A549 (cell line): ENCODE results near the gene PNLIPRP1. TPM values are rescaled to one million over a fixed set of nuclear protein-coding genes. Genes with fewer than 3 reads are reported as not detected.

Experiments
- ATAC-seq, 2 experiments: fragments of 200-7000 bp in 1 of 2; fragments of >200 bp in 1 of 2; cut with Nextera tagmentation in 1 of 2; cut with Tn5 transposase in 1 of 2; 3 replicates each; pipeline versions ENCODE4 v1.8.0 to v1.9.1; 2018 to 2020; ENCODE audit warnings: mild to moderate bottlenecking in 1 of 2, moderate library complexity in 1 of 2
- CTCF ChIA-PET: fragments of 300-600 bp; sonication (Branson Sonifier 250); formaldehyde crosslinking; extraction: SDS; loops from one replicate; lab custom pipeline; 2021; ENCODE audit warnings: antibody characterized with exemption, inconsistent platforms; lab: Yijun Ruan, JAX
- POLR2A ChIA-PET: fragments of 350-600 bp; formaldehyde crosslinking; extraction: SDS; loops from one replicate; lab custom pipeline; 2021; ENCODE audit warnings: antibody characterized with exemption, inconsistent platforms; lab: Yijun Ruan, JAX
- DNase-seq, 2 experiments: peaks; one replicate each; pipeline versions ENCODE4 v3.0.0 to v3.0.0-alpha.2; 2011 to 2016; ENCODE audit warnings: low read depth in 1 of 2, low spot score in 1 of 2
- FAIRE-seq: peaks from 2 replicates; lab custom pipeline; 2011; peaks lifted over from hg19 to GRCh38; lab: Jason Lieb, UNC
- H3K27ac ChIP-seq, 2 experiments: fragments of >200 bp; sonication (Bioruptor Twin); formaldehyde crosslinking; 3 replicates each; pipeline ENCODE4 v1.5.1; 2016 to 2017
- H3K4me1 ChIP-seq: fragments of >200 bp; sonication (Bioruptor Twin); formaldehyde crosslinking; 3 replicates; pipeline ENCODE4 v1.6.1; 2016
- H3K4me2 ChIP-seq: fragments of >200 bp; sonication (Bioruptor Twin); formaldehyde crosslinking; 3 replicates; pipeline ENCODE4 v1.6.1; 2016
- H3K4me3 ChIP-seq: fragments of >200 bp; sonication (Bioruptor Twin); formaldehyde crosslinking; 3 replicates; pipeline ENCODE4 v1.5.1; 2016
- H3K9me3 ChIP-seq: fragments of >200 bp; sonication (Bioruptor Twin); formaldehyde crosslinking; 3 replicates; pipeline ENCODE4 v1.6.1; 2016
- CEBPB ChIP-seq, 2 experiments: fragments of >200 bp in 1 of 2; sonication (Bioruptor Twin) in 1 of 2; formaldehyde crosslinking in 1 of 2; IDR thresholded peaks; 2 replicates each; pipeline ENCODE4 v1.6.1; 2012 to 2016
- CHD2 ChIP-seq: fragments of 150-350 bp; IDR thresholded peaks from 2 replicates; pipeline ENCODE4 v1.6.1; 2014; ENCODE audit warnings: low read length; ENCODE audit not compliant: partially characterized antibody
- CHD4 ChIP-seq: fragments of 200-600 bp; sonication (generic); IDR thresholded peaks from 2 replicates; pipeline ENCODE4 v1.6.1; 2016; ENCODE audit warnings: antibody characterized with exemption, mild to moderate bottlenecking, borderline replicate concordance
- E2F6 ChIP-seq: IDR thresholded peaks from 2 replicates; pipeline ENCODE4 v1.6.1; 2012; ENCODE audit warnings: low read depth, borderline replicate concordance
- EHF ChIP-seq: fragments of 250-450 bp; sonication (Bioruptor Pico); IDR thresholded peaks from 2 replicates; pipeline ENCODE4 v1.5.0; 2020; ENCODE audit warnings: mild to moderate bottlenecking
- ELK1 ChIP-seq: fragments of 150-350 bp; IDR thresholded peaks from 2 replicates; pipeline ENCODE4 v1.6.1; 2014; ENCODE audit warnings: low read depth, mild to moderate bottlenecking, low read length
- HDAC2 ChIP-seq: fragments of 200-600 bp; sonication (generic); IDR thresholded peaks from 2 replicates; pipeline ENCODE4 v1.6.1; 2016
- HEYL ChIP-seq: fragments of 250-450 bp; sonication (Bioruptor Pico); IDR thresholded peaks from 2 replicates; pipeline ENCODE4 v1.8.0; 2021; ENCODE audit warnings: mild to moderate bottlenecking, moderate library complexity
- HMGXB4 ChIP-seq: fragments of 250-450 bp; sonication (Bioruptor Pico); IDR thresholded peaks from 2 replicates; pipeline ENCODE4 v1.5.0; 2021; ENCODE audit warnings: mild to moderate bottlenecking, moderate library complexity, borderline replicate concordance
- JUNB ChIP-seq: fragments of >200 bp; sonication (Bioruptor Twin); formaldehyde crosslinking; IDR thresholded peaks from 2 replicates; pipeline ENCODE4 v1.6.1; 2016
- PHF8 ChIP-seq: fragments of 200-600 bp; sonication (generic); IDR thresholded peaks from 2 replicates; pipeline ENCODE4 v1.6.1; 2016; ENCODE audit warnings: low read depth, mild to moderate bottlenecking, antibody characterized with exemption, moderate library complexity, borderline replicate concordance
- RCOR1 ChIP-seq: fragments of 150-350 bp; IDR thresholded peaks from 2 replicates; pipeline ENCODE4 v1.6.1; 2014; ENCODE audit warnings: antibody characterized with exemption, low read length, low read depth
- REST ChIP-seq: fragments of 200-600 bp; sonication (generic); IDR thresholded peaks from 2 replicates; pipeline ENCODE4 v1.6.1; 2016; ENCODE audit warnings: antibody characterized with exemption, mild to moderate bottlenecking, moderate library complexity
- SREBF2 ChIP-seq: fragments of 450-650 bp; IDR thresholded peaks from 2 replicates; pipeline ENCODE4 v1.6.1; 2014; ENCODE audit warnings: mild to moderate bottlenecking, moderate library complexity
- TFCP2L1 ChIP-seq: fragments of 250-450 bp; sonication (Bioruptor Pico); IDR thresholded peaks from 2 replicates; pipeline ENCODE4 v1.5.0; 2021; ENCODE audit warnings: mild to moderate bottlenecking
- TP53 ChIP-seq: fragments of 250-450 bp; sonication (Bioruptor Pico); IDR thresholded peaks from 2 replicates; pipeline ENCODE4 v1.5.0; 2021; ENCODE audit warnings: mild to moderate bottlenecking, moderate library complexity
- ZFP36 ChIP-seq: fragments of 450-650 bp; IDR thresholded peaks from 2 replicates; pipeline ENCODE4 v1.6.1; 2014; ENCODE audit warnings: borderline replicate concordance; ENCODE audit not compliant: partially characterized antibody
- WGBS: methylation state at CpG from one replicate; pipeline ENCODE4 v1.1.6; 2017; ENCODE audit errors: missing lambda C conversion rate; 5-methylcytosine and 5-hydroxymethylcytosine counted together
- polyA plus RNA-seq, 4 experiments: library from polyadenylated mRNA; depleted of rRNA in 3 of 4; stranded (reverse); fragments of >200 nt; fragmentation: RNase III in 1 of 4; extraction: RNeasy Plus Mini Kit Qiagen cat#74134 plus additional on column Dnase treatment in 1 of 4; gene quantifications; 2 replicates in 3 of 4; 3 replicates in 1 of 4; pipeline ENCODE4 v1.2.3, GENCODE V29; 2011 to 2017

PNLIPRP1 gene
- polyA plus RNA-seq, 2 of the 4 experiments (the other 2 are of a cell fraction), result not detected

DNA sequence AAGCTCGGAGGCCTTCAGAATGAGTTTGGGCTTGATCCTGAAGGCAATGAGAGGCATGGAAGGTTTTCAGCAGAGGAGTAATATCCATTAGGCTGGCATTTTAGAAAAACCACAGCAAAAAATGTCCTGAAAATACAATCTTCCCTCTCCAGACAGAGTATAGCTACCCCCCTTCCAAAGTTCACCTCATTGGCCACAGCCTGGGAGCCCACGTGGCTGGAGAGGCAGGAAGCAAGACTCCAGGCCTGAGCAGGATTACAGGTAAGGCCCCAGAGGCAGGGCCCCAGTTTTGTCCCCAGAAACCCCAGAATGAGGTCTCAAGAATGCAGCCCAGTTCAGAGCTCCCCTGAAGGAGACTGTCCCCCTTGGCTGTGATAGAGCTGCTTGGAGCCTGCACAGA is 5.3 kb downstream of the PNLIPRP1 start:
- H3K27ac ChIP-seq, result no peak overlapping the region
- no peak overlapping the region for H3K4me2 ChIP-seq
- no peak for ATAC-seq
- no peak overlapping the region for H3K4me3 ChIP-seq
- TF ChIP-seq E2F6 (no peak), TFCP2L1 (CRISPR knock-in tag) (no peak), JUNB (no peak), ELK1 (no peak), CHD2 (no peak), EHF (CRISPR knock-in tag) (no peak), RCOR1 (no peak)
- TF ChIP-seq, all 56 proteins: peak for 0
- H3K9me3 ChIP-seq, result no peaks in the 10 kb centered on the region
- 18% methylated on average over 2 of the region's 2 CpGs for WGBS
- H3K4me1 ChIP-seq, result no peaks in the 10 kb centered on the region
- CTCF ChIA-PET, result interaction anchor here (0.8 to 1.7 kb wide), 3 partner anchors 10 to 192 kb away, joined by 3 to 5 read pairs (median 4); no protein-coding TSS in a partner anchor
- POLR2A ChIA-PET, result no interaction called here
- FAIRE-seq (no peak), DNase-seq (no peak)

DNA sequence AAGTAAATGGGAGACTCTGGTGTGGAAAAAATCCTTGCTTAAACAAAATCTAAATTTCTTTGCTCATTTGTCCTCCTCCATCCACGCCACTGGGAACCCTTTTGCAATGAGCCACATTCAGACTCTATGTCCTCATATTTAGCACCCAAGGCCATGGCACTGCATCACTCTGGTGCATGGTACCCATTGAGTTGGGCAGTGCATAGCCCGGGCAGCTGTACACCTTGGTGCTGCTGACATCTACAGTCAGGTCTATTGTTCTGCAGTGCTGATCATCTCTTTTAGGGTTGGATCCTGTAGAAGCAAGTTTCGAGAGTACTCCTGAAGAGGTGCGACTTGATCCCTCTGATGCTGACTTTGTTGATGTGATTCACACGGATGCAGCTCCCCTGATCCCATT is 6.8 kb downstream of the PNLIPRP1 start:
- CTCF ChIA-PET, result interaction anchor here (0.9 to 1.8 kb wide), 3 partner anchors 9 to 30 kb away, joined by 4 to 5 read pairs (median 4); no protein-coding TSS in a partner anchor
- DNase-seq, result no peak

GRCh38 chr10:116598329-116598728 is 7.6 kb downstream of the PNLIPRP1 start:
- H3K4me2 ChIP-seq, result no peak overlapping the region
- ATAC-seq (no peak), DNase-seq (no peak), FAIRE-seq (no peak)
- POLR2A ChIA-PET, result no interaction called here
- H3K27ac ChIP-seq, result no peak overlapping the region
- H3K9me3 ChIP-seq, result no peaks in the 10 kb centered on the region
- CTCF ChIA-PET, result interaction anchor here (0.9 to 1.8 kb wide), 3 partner anchors 9 to 14 kb away, joined by 3 to 4 read pairs (median 4); no protein-coding TSS in a partner anchor
- no peaks in the 10 kb centered on the region for H3K4me1 ChIP-seq
- no peak for TF ChIP-seq CHD4
- no peak for TF ChIP-seq HDAC2
- no peak for TF ChIP-seq REST
- no peak for TF ChIP-seq HEYL (CRISPR knock-in tag)
- no peak for TF ChIP-seq CEBPB (IDR thresholded peaks at IDR 0.05)
- TF ChIP-seq HMGXB4 (CRISPR knock-in tag), result no peak
- TF ChIP-seq TP53 (CRISPR knock-in tag), result no peak
- no peak for TF ChIP-seq SREBF2
- no peak for TF ChIP-seq PHF8
- H3K4me3 ChIP-seq, result no peak overlapping the region

More for the DNA sequence above, 6.8 kb downstream of the PNLIPRP1 start:
- Histone ChIP-seq H3K27ac (no peak overlapping the region), H3K4me1 (no peaks in the 10 kb centered on the region), H3K4me2 (no peak overlapping the region), H3K9me3 (no peaks in the 10 kb centered on the region), H3K4me3 (no peak overlapping the region)
- ATAC-seq, result peak in 1 of 2 experiments; percentile 33; a peak in 1 of 6 replicates
- POLR2A ChIA-PET, result no interaction called here
- 3% methylated on average over 5 of the region's 5 CpGs for WGBS
- TF ChIP-seq ZFP36 (no peak), JUNB (no peak), TP53 (CRISPR knock-in tag) (no peak)
- FAIRE-seq, result no peak
